Epithelial cell of esophagus (primary cell): Measurements from ENCODE around the gene OLR1.
"Not testable (repeated sequence)": the region's sequence is repeated elsewhere in the genome, so short reads cannot be mapped to it uniquely, and the experiment has no call there.

Experiments
- DNase-seq: peaks from one replicate; pipeline ENCODE4 v3.0.0; 2010; ENCODE audit warnings: low read depth
- H3K4me3 ChIP-seq: 2 replicates; pipeline ENCODE4 v1.5.1; 2011; ENCODE audit warnings: mild to moderate bottlenecking, low read length, control low read depth
- TF ChIP-seq, protein P1 (sequence below): IDR thresholded peaks from 2 replicates; pipeline ENCODE4 v1.5.1; 2011; ENCODE audit warnings: low read depth, mild to moderate bottlenecking, low read length, control low read depth, inconsistent platforms; ENCODE audit not compliant: insufficient read depth; ENCODE audit errors: missing control alignments

OLR1 gene

DNA sequence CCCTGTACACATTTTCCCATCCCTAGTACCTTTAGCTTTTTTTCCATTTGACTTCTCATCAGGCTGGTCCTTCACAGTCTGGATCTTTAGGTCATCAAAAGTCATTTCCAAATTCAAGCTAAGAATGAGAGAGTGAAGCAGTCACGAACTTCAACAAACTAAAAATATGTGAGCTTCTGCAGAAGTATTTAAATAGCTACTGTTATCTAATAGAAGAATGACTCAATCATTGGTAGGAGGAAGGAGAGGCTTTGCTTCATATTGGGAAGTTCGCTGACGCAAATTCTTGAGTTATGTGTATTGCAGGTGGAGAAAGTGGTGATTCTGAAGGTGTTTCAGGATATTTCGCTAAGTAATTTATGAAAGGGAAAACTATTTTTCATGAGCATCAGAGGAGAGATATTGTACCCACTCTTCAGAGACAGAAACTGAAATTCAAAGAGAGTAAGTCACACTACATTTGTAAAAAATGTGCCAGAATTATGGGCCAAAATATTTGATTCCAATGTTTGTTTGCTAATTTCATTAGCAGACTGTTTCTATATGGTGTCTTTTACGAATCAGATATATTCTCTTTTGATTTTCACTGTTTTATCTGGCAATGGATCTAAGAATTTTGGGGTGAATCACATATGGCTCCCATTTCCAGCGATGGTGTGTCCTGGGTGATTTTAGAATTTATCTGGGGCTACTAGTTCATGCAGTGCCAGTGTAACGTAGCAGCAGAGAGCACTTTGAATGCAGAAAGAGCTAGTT lies at the start of gene OLR1:
OLR1 (minus strand) TSS at position 160 of the 756 bp plus-strand sequence; CDS start at position 105, 55 bp downstream.
- peak; percentile 60 for DNase-seq
- H3K4me3 ChIP-seq: no peak within 1 kb of the TSS
- TF ChIP-seq, protein P1, sequence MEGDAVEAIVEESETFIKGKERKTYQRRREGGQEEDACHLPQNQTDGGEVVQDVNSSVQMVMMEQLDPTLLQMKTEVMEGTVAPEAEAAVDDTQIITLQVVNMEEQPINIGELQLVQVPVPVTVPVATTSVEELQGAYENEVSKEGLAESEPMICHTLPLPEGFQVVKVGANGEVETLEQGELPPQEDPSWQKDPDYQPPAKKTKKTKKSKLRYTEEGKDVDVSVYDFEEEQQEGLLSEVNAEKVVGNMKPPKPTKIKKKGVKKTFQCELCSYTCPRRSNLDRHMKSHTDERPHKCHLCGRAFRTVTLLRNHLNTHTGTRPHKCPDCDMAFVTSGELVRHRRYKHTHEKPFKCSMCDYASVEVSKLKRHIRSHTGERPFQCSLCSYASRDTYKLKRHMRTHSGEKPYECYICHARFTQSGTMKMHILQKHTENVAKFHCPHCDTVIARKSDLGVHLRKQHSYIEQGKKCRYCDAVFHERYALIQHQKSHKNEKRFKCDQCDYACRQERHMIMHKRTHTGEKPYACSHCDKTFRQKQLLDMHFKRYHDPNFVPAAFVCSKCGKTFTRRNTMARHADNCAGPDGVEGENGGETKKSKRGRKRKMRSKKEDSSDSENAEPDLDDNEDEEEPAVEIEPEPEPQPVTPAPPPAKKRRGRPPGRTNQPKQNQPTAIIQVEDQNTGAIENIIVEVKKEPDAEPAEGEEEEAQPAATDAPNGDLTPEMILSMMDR: no peak

DNA sequence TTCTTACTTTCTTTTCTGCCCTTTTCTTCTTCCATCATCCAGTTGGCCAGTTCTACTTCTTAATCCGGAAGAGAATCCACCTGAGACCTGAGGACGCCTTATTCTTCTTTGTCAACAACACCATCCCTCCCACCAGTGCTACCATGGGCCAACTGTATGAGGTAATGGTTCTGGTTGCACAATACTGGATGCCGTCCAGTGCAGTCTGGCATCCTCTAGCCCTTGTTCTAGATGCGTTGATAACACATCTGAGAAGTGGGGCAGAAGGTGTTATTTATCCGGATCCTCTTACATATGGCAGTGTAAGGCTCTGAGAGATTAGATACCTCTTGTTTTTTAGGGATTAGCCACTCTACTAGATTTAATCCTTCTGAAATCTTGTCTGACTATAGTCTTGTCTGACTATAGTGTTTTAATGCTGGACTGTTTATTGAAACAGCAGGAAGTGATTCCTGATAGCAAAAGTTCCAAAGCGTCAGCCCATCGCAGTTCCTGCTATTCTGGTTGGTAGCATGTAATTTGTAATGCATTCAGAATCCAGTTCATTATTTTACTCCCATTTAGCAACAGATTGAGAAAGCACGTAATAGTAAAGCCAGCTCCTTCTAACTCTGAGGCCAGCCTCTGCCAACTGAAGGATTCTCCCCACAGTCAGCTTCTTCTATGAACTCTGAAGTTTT lies 48.6 kb upstream of the OLR1 start:
- no peak overlapping the region for H3K4me3 ChIP-seq
- DNase-seq: peak; percentile 78
- TF ChIP-seq, protein P1: no peak

DNA sequence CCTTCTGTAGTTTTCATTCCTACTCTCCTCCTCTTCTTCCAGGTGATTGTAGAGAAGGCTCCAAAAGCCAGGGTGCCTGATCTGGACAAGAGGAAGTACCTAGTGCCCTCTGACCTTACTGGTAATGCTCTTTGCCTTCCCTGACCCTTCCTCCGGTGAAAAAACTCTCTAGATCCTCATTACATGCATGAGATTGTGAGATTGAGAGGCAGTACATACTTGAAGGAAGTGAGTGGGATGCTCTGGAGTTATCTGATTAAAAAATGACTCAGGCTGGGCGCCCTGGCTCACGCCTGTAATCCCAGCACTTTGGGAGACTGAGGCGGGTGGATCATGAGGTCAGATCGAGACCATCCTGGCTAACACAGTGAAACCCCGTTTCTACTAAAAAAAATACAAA lies 46.1 kb upstream of the OLR1 start:
- no peak for DNase-seq
- TF ChIP-seq, protein P1: no peak
- no peak overlapping the region for H3K4me3 ChIP-seq

DNA sequence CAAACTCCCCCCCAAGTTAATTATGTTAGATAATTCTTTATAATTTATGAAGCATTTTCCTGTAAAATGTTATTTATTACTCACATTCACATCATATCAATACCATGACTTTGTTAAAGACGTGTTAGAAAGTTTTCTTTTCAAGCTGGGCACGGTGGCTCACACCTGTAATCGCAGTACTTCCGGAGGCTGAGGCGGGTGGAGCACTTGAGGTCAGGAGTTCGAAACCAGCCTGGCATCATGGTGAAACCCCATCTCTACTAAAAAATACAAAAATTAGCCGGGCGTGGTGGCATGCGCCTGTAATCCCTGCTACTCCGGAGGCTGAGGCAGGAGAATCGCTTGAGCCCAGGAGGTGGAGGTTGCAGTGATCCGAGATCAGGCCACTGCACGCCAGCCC lies 44.0 kb upstream of the OLR1 start:
- DNase-seq: not testable (repeated sequence)

DNA sequence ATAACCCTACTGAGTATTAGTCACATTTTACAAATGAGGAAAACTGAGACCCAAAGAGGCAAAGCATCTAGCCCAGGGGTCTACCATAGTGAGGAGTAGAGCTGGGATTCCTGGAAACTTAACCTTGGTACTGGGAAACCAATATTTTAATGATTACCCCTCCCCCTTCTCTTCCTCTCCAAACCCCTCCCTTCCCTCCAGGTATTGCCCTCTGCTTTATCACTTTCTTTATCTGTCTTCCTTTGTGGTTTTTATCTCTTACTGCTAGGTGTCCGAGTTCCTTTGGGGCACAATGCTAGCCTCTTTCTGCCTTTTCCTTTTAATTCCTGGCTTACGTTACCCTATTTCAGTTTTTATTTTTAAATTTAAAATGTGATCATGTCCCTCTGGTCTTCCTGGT lies 43.5 kb upstream of the OLR1 start:
- H3K4me3 ChIP-seq: no peak overlapping the region
- TF ChIP-seq, protein P1: no peak
- no peak for DNase-seq

More for the DNA sequence above, 44.0 kb upstream of the OLR1 start:
- not testable (repeated sequence) for H3K4me3 ChIP-seq

DNA sequence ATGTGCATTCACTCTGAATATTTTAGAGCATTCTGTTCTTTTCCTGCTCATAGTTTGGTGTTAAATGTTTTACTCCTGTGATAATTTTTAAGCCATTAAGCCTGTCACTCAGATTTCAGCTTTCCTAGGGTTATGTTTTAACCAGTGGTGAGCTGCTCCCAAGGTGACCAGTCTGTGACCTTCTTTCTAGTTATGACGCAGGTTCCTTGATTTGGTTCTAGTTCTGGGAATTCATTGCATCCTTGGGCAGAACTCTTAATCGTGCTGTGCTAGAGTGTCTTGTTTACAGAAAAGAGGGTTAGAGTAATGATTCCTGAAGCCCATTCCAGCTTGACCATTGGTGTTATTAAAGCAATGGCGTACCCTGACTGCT lies 42.9 kb upstream of the OLR1 start:
- no peak for DNase-seq
- TF ChIP-seq, protein P1: no peak
- peak overlapping the region; percentile 90 for H3K4me3 ChIP-seq

DNA sequence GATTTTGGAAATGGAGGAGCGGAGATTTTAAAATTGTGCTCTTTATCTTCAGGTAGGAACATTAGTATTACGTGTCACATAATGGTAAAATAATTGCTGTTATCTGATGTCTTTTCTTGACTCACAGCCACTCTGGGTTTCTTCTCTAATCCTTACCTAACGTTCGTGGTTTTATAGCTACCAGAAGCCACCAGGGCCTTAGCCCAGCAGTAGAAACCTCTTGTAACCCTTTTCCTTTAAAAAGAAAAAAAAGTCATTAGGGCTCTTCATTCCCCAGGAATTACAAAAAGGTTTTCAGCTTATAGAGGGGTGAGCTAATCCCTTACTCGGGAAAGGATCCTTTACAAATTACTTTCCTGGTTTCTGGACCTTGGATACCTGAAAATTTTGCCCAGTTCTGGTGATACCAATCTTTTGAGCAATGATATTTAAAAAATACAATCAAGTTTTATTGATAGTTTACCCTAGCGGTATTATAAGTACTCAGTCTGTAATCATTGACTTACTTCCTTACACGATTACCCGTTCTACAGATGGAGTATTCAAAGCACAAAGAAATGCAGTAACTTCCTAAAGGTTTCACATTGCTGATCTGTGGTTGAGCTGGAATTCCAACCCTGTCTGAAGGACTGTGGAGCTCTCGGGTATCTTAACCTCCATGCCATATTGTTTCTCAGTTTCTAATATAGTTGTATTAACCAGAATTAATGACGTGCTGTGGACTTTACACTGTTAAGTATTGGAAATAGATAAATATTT lies 42.4 kb upstream of the OLR1 start:
- DNase-seq: peak; percentile 21
- H3K4me3 ChIP-seq: peak overlapping the region; percentile 90
- TF ChIP-seq, protein P1: no peak
